SK-N-MC (cell line): ENCODE results near the gene FOSL1.
A peak's percentile ranks its signal among the peaks of the same experiment; 100 is the strongest.

Experiments used
- DNase-seq: peaks from one replicate; pipeline ENCODE4 v3.0.0-alpha.2; 2011; ENCODE audit warnings: low read depth, low spot score
- H3K27ac ChIP-seq: fragments of 200-600 bp; sonication (generic); 2 replicates; pipeline ENCODE4 v1.5.1; 2016; ENCODE audit warnings: mixed run types
- H3K36me3 ChIP-seq: fragments of 200-600 bp; sonication (generic); 2 replicates; pipeline ENCODE4 v1.6.1; 2017; ENCODE audit warnings: antibody characterized with exemption, low read length, mixed read lengths; ENCODE audit not compliant: insufficient read depth
- H3K4me3 ChIP-seq: fragments of 200-600 bp; sonication (generic); 2 replicates; pipeline ENCODE4 v1.5.1; 2016
- H3K9ac ChIP-seq: fragments of 200-600 bp; sonication (generic); 2 replicates; pipeline ENCODE4 v1.8.0; 2017; ENCODE audit warnings: mixed run types, mixed read lengths; ENCODE audit not compliant: insufficient read length
- H3K9me3 ChIP-seq: fragments of 200-600 bp; sonication (generic); 2 replicates; pipeline ENCODE4 v1.6.1; 2017; ENCODE audit warnings: low read depth, mild to moderate bottlenecking, antibody characterized with exemption, low read length, moderate library complexity, mixed read lengths
- EZH2 ChIP-seq: fragments of 200-600 bp; sonication (generic); IDR thresholded peaks from one replicate; pipeline ENCODE4 v1.6.1; 2017; ENCODE audit warnings: antibody characterized with exemption
- FOXP2 ChIP-seq: optimal IDR thresholded peaks from 2 replicates; pipeline ENCODE3; 2011; ENCODE audit warnings: mild to moderate bottlenecking, moderate library complexity; ENCODE audit not compliant: insufficient read depth; ENCODE audit errors: extremely low read length, control extremely low read depth
- POLR2AphosphoS5 ChIP-seq: IDR thresholded peaks from 2 replicates; pipeline ENCODE4 v1.6.1; 2012; ENCODE audit warnings: mild to moderate bottlenecking, low read depth, low read length, borderline replicate concordance

Gene FOSL1

DNA sequence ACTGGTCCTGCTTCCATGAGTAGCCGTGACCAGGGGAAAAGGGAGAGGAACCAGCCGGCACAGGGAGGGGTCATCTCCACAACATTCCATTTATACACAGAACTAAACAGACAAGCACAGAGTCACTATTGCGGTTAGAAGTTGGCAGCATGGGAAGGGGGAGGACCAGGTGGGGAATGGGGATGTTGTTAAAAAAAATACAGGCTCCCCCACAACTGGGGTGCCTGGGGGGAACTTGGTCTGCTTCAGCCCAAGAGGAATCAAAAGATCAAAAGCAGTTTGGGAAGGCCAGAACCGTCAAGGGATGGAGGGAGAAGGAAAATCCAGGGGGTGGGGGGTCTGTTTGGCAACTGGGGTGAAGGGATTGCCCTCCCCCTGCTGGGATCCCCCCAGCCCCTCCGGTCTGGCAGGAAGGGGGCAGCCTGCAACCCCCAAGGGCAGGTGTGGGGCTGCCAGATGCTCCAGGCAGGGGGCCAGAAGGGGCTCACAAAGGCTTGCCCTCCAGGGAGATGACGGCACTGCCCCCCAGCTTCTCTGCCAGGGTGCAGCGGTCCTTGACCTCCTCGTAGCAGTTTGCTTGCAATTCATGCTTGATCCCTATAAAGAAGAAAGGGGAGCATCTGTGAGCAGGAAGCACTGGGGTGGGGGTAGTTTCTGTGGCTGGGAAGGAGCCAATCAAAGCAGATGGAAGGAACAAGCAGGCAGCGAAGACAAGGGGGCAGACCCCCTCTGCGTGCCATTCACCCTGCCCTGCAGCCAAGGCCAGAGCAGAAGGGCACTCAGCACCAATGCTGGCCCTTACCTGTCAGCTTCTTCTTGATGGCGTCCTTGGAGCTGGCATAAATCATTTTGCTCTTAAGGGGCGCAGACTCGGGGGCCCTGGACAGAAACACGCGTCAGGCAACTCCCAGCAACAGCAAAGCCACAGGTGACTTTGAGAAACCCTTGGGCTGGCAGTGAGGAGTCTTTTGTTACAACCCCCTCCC is 45.0 kb downstream of the FOSL1 start:
- Histone ChIP-seq H3K36me3 (peaks cover 37% of the 10 kb centered on the region), H3K4me3 (no peak overlapping the region)

DNA sequence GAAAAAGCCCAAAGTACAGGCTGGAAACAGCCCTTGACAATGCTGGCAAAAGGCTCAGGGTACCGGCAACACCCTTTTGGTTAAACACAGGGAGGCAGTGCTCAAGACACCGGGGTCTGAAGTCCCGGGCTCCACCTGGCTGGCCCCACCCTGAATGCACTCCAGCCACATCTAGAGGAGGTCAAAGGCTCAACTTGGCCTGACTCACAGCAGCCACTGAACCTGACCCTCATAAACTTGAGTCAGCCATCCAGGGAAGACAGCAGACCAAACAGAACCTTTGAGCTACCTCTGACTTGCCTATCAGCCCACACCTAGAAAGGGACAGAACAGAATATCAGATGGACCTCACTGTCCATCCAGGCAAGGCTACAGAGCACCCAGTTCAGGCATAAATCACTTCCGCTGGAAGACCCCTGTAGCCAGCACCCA is 46.0 kb downstream of the FOSL1 start:
- H3K27ac ChIP-seq = no peak overlapping the region
- H3K9ac ChIP-seq = no peak overlapping the region
- no peak for TF ChIP-seq EZH2
- no peak for TF ChIP-seq POLR2AphosphoS5
- no peak for TF ChIP-seq FOXP2
- no peak overlapping the region for H3K4me3 ChIP-seq
- H3K36me3 ChIP-seq = peaks cover 37% of the 10 kb centered on the region
- no peak for DNase-seq
- H3K9me3 ChIP-seq = no peaks in the 10 kb centered on the region

More for the DNA sequence above, 45.0 kb downstream of the FOSL1 start:
- Histone ChIP-seq H3K27ac (no peak overlapping the region), H3K9me3 (no peaks in the 10 kb centered on the region), H3K9ac (no peak overlapping the region)
- DNase-seq = no peak
- TF ChIP-seq EZH2 = no peak
- no peak for TF ChIP-seq FOXP2
- no peak for TF ChIP-seq POLR2AphosphoS5

DNA sequence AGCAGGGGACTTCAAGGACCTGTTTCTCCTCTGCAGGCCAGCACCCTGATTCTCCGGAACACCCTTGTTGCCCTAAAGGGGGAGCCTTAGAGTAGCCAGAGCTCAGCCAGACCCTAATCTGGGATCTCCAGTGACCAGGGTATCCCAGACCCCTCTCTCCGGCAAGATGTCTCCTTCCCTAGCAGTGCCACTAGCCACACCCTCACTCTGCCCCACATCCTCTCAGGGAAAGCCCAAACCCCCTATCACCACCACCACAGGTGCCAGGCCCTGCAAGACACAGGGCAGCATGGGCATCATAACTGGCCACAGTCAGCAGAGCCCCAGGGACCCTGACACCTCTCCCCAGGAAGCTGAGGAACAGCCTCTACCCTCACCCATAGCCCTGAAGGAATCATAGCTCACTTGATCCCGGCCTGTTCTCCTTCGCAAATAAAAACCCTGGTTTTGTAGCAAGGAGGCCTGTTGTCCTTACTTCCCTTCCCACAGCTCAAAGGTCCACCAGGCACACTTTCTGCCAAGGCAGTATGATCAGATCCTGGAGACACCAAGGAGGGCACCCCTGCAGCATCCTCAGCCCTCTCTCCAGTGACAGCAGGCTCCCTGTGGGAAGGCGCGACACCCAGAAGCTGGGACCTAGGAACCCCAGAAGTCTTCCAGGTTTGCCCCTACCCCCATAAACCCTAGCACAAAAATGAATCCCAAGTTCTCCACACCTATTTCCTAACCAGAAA is 46.8 kb downstream of the FOSL1 start:
- Histone ChIP-seq H3K36me3 (peaks cover 37% of the 10 kb centered on the region), H3K9me3 (no peaks in the 10 kb centered on the region), H3K9ac (no peak overlapping the region), H3K4me3 (no peak overlapping the region), H3K27ac (no peak overlapping the region)
- TF ChIP-seq POLR2AphosphoS5 (no peak), FOXP2 (no peak), EZH2 (no peak)
- no peak for DNase-seq

DNA sequence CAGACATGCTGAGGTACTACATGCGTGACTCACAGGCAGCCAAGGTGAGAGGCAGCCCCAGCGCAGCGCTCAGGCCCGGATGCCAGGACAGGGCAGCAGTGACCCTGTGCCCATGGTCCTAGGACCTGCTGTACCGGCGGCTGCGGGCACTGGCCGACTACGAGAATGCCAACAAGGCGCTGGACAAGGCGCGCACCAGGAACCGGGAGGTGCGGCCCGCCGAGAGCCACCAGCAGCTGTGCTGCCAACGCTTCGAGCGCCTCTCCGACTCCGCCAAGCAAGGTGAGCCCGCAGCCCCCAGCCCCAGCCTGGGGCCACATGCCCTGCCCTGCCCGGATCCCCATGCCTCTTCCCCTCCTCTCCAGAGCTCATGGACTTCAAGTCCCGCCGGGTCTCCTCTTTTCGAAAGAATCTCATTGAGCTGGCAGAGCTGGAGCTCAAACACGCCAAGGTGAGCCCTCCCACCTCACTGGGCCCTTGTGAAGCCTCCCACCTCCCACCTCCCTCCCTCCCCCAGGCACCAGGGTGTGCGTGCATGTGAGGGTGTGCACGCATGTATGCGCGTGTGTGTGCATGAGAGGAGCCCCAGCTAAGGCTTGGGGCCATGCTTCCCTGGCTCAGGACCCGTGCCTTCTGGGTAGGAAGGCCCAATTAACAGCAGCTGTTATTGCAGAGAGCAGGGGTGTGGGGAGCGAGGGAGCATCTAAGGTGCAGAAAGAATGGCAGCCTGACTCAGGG is 47.5 kb downstream of the FOSL1 start:
- no peak overlapping the region for H3K4me3 ChIP-seq
- TF ChIP-seq FOXP2 = no peak
- TF ChIP-seq POLR2AphosphoS5 = peak; percentile 48
- TF ChIP-seq EZH2 = no peak
- no peak overlapping the region for H3K9ac ChIP-seq
- no peak for DNase-seq
- peaks cover 37% of the 10 kb centered on the region for H3K36me3 ChIP-seq
- no peak overlapping the region for H3K27ac ChIP-seq
- H3K9me3 ChIP-seq = no peaks in the 10 kb centered on the region

DNA sequence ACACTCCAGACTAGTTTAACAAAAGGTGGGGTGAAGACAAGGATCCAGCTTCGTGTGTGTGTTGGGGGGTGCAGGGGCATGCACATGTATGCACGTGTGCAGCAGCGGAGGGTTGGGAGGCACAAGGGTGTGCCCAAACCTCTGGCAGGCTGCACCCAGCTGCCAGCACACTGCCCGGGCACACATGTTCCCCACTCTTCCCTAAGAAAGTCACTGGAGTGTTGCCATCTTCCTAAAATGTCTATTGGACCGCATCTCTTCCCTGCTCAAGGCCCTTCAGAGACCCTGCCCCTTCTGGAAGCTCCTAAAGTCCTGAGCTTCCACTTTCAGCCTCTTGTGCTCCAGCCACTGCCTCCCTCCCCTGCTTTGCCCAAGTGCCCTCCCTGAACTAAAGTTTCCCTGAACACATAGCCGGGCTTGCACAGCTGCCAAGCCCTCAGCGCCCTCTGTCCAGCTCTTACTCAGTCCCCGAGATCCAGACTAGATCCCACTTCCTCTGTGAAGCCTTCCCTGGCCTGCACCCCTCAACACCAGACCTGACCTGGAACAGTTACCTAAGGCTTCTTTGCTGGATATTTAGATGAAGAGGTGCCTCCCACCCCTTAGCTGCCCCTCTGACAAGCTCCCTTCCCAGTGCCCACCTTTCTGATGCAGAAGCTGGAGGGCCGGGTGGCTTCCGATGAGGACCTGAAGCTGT is 48.2 kb downstream of the FOSL1 start:
- no peak overlapping the region for H3K9ac ChIP-seq
- no peak for DNase-seq
- H3K36me3 ChIP-seq = peaks cover 37% of the 10 kb centered on the region
- H3K4me3 ChIP-seq = no peak overlapping the region
- H3K27ac ChIP-seq = 0 out of 2 replicates have a peak overlapping the region, but pooled peaks have one; percentile 11
- no peaks in the 10 kb centered on the region for H3K9me3 ChIP-seq
- TF ChIP-seq POLR2AphosphoS5 (no peak; the same call in 1 of the 2 replicates), FOXP2 (no peak), EZH2 (no peak)

DNA sequence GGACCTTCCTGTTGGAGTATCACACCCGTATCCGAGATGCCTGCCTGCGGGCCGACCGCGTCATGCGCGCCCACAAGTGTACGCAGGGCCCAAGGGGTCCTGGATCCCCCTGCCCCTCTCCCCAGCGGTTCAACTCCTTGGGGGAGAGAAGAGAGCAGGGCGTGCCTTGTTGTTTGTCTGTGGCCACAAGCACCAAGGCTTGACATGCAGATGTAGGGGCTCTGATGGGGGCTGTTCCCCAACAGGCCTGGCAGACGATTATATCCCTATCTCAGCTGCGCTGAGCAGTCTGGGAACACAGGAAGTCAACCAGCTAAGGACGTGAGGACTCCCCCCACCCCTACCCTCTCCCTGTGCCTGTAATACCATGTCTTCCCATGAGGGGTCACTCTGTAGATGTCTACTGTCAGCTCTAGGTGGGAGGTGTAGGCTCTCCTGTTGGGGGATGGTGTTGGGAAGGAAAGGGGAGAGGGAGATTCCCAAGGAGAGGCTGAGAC is 49.1 kb downstream of the FOSL1 start:
- TF ChIP-seq POLR2AphosphoS5 (peak; percentile 28; the same call in 1 of the 2 replicates), EZH2 (no peak), FOXP2 (no peak)
- no peak for DNase-seq
- Histone ChIP-seq H3K27ac (no peak overlapping the region), H3K36me3 (peaks cover 31% of the 10 kb centered on the region), H3K4me3 (no peak overlapping the region), H3K9me3 (no peaks in the 10 kb centered on the region), H3K9ac (no peak overlapping the region)
